Endothelial cell (in vitro differentiated cells): ENCODE measurements around the gene CRY1. TPM values are rescaled to one million over a fixed set of nuclear protein-coding genes. Genes with fewer than 3 reads are reported as not detected.

Experiments
- DNase-seq: peaks from one replicate; pipeline ENCODE4 v3.0.0; 2021; ENCODE audit warnings: low spot score
- H3K27ac Mint-ChIP-seq: one replicate; pipeline ENCODE4 v1.8.0; 2021; ENCODE audit warnings: mixed read lengths, inconsistent platforms; ENCODE audit not compliant: unreplicated experiment
- H3K27me3 Mint-ChIP-seq: one replicate; pipeline ENCODE4 v1.8.0; 2021; ENCODE audit warnings: mild to moderate bottlenecking, moderate library complexity, mixed read lengths, inconsistent platforms; ENCODE audit not compliant: unreplicated experiment
- H3K36me3 Mint-ChIP-seq: one replicate; pipeline ENCODE4 v1.8.0; 2021; ENCODE audit warnings: mild to moderate bottlenecking, low read depth, mixed read lengths, inconsistent platforms; ENCODE audit not compliant: unreplicated experiment
- H3K4me1 Mint-ChIP-seq: one replicate; pipeline ENCODE4 v1.8.0; 2021; ENCODE audit warnings: mild to moderate bottlenecking, mixed read lengths, inconsistent platforms; ENCODE audit not compliant: unreplicated experiment
- H3K4me3 Mint-ChIP-seq: one replicate; pipeline ENCODE4 v1.8.0; 2021; ENCODE audit warnings: mild to moderate bottlenecking, mixed read lengths, inconsistent platforms; ENCODE audit not compliant: unreplicated experiment
- H3K9me3 Mint-ChIP-seq: one replicate; pipeline ENCODE4 v1.8.0; 2021; ENCODE audit warnings: mixed read lengths, inconsistent platforms; ENCODE audit not compliant: unreplicated experiment
- total RNA-seq: library from RNA; stranded (reverse); fragmentation: NEBNext Ultra II Directional; extraction: Animal tissue kit (Norgen Biotek cat#: 25700); gene quantifications from one replicate; pipeline ENCODE4 v1.2.1, GENCODE V29; 2021; ENCODE audit not compliant: unreplicated experiment
- TF ChIP-seq, protein P1 (sequence below): fragments of 200-600 bp; sonication (generic); IDR thresholded peaks from one replicate; pipeline ENCODE4 v1.5.0; 2021; ENCODE audit warnings: antibody characterized with exemption; ENCODE audit not compliant: unreplicated experiment

The CRY1 gene
- total RNA-seq, 1 donor from 2014 or later: 38.3 TPM

- H3K36me3 Mint-ChIP-seq: peaks cover 6% of the 10 kb centered on the region
- no peak overlapping the region for H3K27ac Mint-ChIP-seq
- no peaks in the 10 kb centered on the region for H3K9me3 Mint-ChIP-seq
- no peak for DNase-seq
- H3K4me1 Mint-ChIP-seq: no peaks in the 10 kb centered on the region
- no peak overlapping the region for H3K4me3 Mint-ChIP-seq
- H3K27me3 Mint-ChIP-seq: peaks cover 3% of the 10 kb centered on the region
- TF ChIP-seq, protein P1, sequence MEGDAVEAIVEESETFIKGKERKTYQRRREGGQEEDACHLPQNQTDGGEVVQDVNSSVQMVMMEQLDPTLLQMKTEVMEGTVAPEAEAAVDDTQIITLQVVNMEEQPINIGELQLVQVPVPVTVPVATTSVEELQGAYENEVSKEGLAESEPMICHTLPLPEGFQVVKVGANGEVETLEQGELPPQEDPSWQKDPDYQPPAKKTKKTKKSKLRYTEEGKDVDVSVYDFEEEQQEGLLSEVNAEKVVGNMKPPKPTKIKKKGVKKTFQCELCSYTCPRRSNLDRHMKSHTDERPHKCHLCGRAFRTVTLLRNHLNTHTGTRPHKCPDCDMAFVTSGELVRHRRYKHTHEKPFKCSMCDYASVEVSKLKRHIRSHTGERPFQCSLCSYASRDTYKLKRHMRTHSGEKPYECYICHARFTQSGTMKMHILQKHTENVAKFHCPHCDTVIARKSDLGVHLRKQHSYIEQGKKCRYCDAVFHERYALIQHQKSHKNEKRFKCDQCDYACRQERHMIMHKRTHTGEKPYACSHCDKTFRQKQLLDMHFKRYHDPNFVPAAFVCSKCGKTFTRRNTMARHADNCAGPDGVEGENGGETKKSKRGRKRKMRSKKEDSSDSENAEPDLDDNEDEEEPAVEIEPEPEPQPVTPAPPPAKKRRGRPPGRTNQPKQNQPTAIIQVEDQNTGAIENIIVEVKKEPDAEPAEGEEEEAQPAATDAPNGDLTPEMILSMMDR: no peak
Measured at GRCh38 chr12:107096571-107096970, 3.2 kb upstream of the CRY1 start.

DNA sequence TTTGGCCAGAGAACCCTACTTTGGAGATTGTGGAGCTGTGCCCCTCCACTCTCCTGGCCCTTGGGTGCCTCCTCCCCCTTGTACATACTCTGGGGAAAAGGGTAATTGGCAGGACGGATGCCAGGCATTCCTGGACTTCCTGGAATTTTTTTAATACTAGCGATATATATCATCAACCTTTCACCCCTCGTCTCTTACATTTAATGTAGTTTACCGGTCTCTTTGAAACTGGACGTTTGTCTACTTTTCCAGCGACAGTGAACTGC is 767 bp upstream of the CRY1 start:
- H3K27ac Mint-ChIP-seq: peak overlapping the region; percentile 100
- no peaks in the 10 kb centered on the region for H3K4me1 Mint-ChIP-seq
- no peak for DNase-seq
- TF ChIP-seq, protein P1: no peak
- H3K27me3 Mint-ChIP-seq: peaks cover 3% of the 10 kb centered on the region
- no peak overlapping the region for H3K4me3 Mint-ChIP-seq
- H3K36me3 Mint-ChIP-seq: peaks cover 6% of the 10 kb centered on the region
- H3K9me3 Mint-ChIP-seq: no peaks in the 10 kb centered on the region

GRCh38 chr12:107092669-107093416 is 506 bp downstream of the CRY1 start:
- Mint-ChIP-seq H3K9me3 (no peaks in the 10 kb centered on the region), H3K36me3 (peaks cover 6% of the 10 kb centered on the region), H3K27me3 (peaks cover 3% of the 10 kb centered on the region), H3K4me3 (no peak overlapping the region), H3K27ac (no peak overlapping the region), H3K4me1 (no peaks in the 10 kb centered on the region)
- TF ChIP-seq, protein P1: no peak
- peak; percentile 50 for DNase-seq

- no peak overlapping the region for H3K4me3 Mint-ChIP-seq
- H3K27me3 Mint-ChIP-seq: peaks cover 3% of the 10 kb centered on the region
- no peak overlapping the region for H3K27ac Mint-ChIP-seq
- peak; percentile 60 for DNase-seq
- no peaks in the 10 kb centered on the region for H3K4me1 Mint-ChIP-seq
- no peaks in the 10 kb centered on the region for H3K9me3 Mint-ChIP-seq
- TF ChIP-seq, protein P1: peak; percentile 72
- peaks cover 6% of the 10 kb centered on the region for H3K36me3 Mint-ChIP-seq
Measured at GRCh38 chr12:107091989-107092641, 1.2 kb downstream of the CRY1 start.

DNA sequence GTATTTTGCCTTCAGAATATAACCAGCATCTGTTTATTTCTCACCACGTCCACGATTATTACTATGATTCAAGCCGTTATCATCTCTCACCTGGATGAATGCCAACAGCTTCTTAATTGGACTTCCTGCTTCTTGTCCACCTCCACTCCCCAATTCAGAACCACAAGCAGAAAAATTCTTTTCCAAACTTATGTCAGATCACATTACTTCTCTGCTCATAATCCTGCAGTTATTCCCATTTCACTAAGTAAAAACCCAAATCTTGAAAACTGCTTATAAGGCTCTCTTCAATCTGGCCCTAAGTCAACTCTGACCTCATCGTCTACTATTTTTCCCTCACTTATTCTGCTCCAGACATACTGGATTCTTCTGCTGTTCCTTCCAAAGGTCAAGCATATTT is 2.0 kb downstream of the CRY1 start:
- H3K27me3 Mint-ChIP-seq: peaks cover 3% of the 10 kb centered on the region
- DNase-seq: no peak
- H3K27ac Mint-ChIP-seq: no peak overlapping the region
- H3K9me3 Mint-ChIP-seq: no peaks in the 10 kb centered on the region
- H3K4me1 Mint-ChIP-seq: no peaks in the 10 kb centered on the region
- TF ChIP-seq, protein P1: no peak
- H3K4me3 Mint-ChIP-seq: no peak overlapping the region
- peaks cover 6% of the 10 kb centered on the region for H3K36me3 Mint-ChIP-seq
